Calu3 (cell line): Measurements from ENCODE around the gene SURF6. TPM values are rescaled to one million over a fixed set of nuclear protein-coding genes. Genes with fewer than 3 reads are reported as not detected.

ENCODE experiments used
- BruUV-seq: library from RNA; stranded (reverse); fragments of 400-500 nt; replicated peaks from 2 replicates; lab custom pipeline; 2021; lab: Mats Ljungman, UMichigan
- CTCF ChIA-PET: fragments of 300-600 bp; sonication (Branson Sonifier 250); formaldehyde crosslinking; loops from one replicate; lab custom pipeline; 2022; ENCODE audit warnings: antibody characterized with exemption; lab: Charles Lee
- DNase-seq: peaks from one replicate; pipeline ENCODE4 v3.0.0; 2022
- H3K27ac Mint-ChIP-seq: one replicate; pipeline ENCODE4 v1.8.0; 2022; ENCODE audit warnings: mixed read lengths; ENCODE audit not compliant: unreplicated experiment
- H3K27me3 Mint-ChIP-seq: one replicate; pipeline ENCODE4 v1.8.0; 2022; ENCODE audit warnings: mixed read lengths; ENCODE audit not compliant: unreplicated experiment
- H3K36me3 Mint-ChIP-seq: one replicate; pipeline ENCODE4 v1.8.0; 2022; ENCODE audit warnings: mild to moderate bottlenecking, moderate library complexity, mixed read lengths; ENCODE audit not compliant: insufficient read depth, unreplicated experiment
- H3K4me1 Mint-ChIP-seq: one replicate; pipeline ENCODE4 v1.8.0; 2022; ENCODE audit warnings: mild to moderate bottlenecking, low read depth, mixed read lengths; ENCODE audit not compliant: unreplicated experiment
- H3K4me3 Mint-ChIP-seq: one replicate; pipeline ENCODE4 v1.8.0; 2022; ENCODE audit warnings: mild to moderate bottlenecking, low read depth, moderate library complexity, mixed read lengths; ENCODE audit not compliant: unreplicated experiment
- H3K9me3 Mint-ChIP-seq: one replicate; pipeline ENCODE4 v1.8.0; 2022; ENCODE audit warnings: low read depth, mixed read lengths; ENCODE audit not compliant: unreplicated experiment
- CTCF ChIP-seq: fragments of 200-600 bp; IDR thresholded peaks from one replicate; pipeline ENCODE4 v1.8.0; 2022; ENCODE audit warnings: antibody characterized with exemption; ENCODE audit not compliant: unreplicated experiment
- intact Hi-C: fragments of 100-400 bp; cut with micrococcal nuclease; formaldehyde crosslinking; loops from one replicate; pipeline ENCODE4 v1.10.0; 2022; ENCODE audit not compliant: unreplicated experiment
- total RNA-seq: library from RNA; stranded (reverse); gene quantifications from 2 replicates; pipeline ENCODE4 v1.2.3, GENCODE V29; 2022

SURF6 gene
- total RNA-seq, 1 experiment from 2014 or later, result 20.4 TPM

- no peak for TF ChIP-seq CTCF
- no peak overlapping the region for H3K27ac Mint-ChIP-seq
- no peak for DNase-seq
- peaks cover 35% of the 10 kb centered on the region for H3K36me3 Mint-ChIP-seq
- peaks cover 13% of the 10 kb centered on the region for H3K4me1 Mint-ChIP-seq
- H3K27me3 Mint-ChIP-seq, result no peaks in the 10 kb centered on the region
- no peak overlapping the region for H3K4me3 Mint-ChIP-seq
- no TSS peak for BruUV-seq
- H3K9me3 Mint-ChIP-seq, result no peaks in the 10 kb centered on the region
- intact Hi-C loops, result no loop called here
- CTCF ChIA-PET, result no interaction called here
Observed at GRCh38 chr9:133370685-133371084, 34.7 kb upstream of the SURF6 start.

GRCh38 chr9:133369933-133370332, 33.9 kb upstream of the SURF6 start:
- no TSS peak for BruUV-seq
- no peaks in the 10 kb centered on the region for H3K9me3 Mint-ChIP-seq
- H3K27ac Mint-ChIP-seq, result no peak overlapping the region
- peaks cover 13% of the 10 kb centered on the region for H3K4me1 Mint-ChIP-seq
- DNase-seq, result no peak
- H3K27me3 Mint-ChIP-seq, result no peaks in the 10 kb centered on the region
- intact Hi-C loops, result no loop called here
- H3K4me3 Mint-ChIP-seq, result no peak overlapping the region
- CTCF ChIA-PET, result interaction anchor here (0.6 kb wide), 1 partner anchor 200 kb away, joined by 3 read pairs; no protein-coding TSS in a partner anchor
- no peak for TF ChIP-seq CTCF
- peaks cover 29% of the 10 kb centered on the region for H3K36me3 Mint-ChIP-seq

- BruUV-seq, result no TSS peak
- H3K27me3 Mint-ChIP-seq, result no peaks in the 10 kb centered on the region
- no peak for DNase-seq
- CTCF ChIA-PET, result interaction anchor here (0.6 kb wide), 1 partner anchor 199 kb away, joined by 3 read pairs; no protein-coding TSS in a partner anchor
- peaks cover 24% of the 10 kb centered on the region for H3K36me3 Mint-ChIP-seq
- H3K4me1 Mint-ChIP-seq, result peaks cover 13% of the 10 kb centered on the region
- TF ChIP-seq CTCF, result no peak
- no peak overlapping the region for H3K27ac Mint-ChIP-seq
- intact Hi-C loops, result no loop called here
- H3K9me3 Mint-ChIP-seq, result no peaks in the 10 kb centered on the region
- no peak overlapping the region for H3K4me3 Mint-ChIP-seq
Observed at GRCh38 chr9:133369422-133369821, 33.4 kb upstream of the SURF6 start.

GRCh38 chr9:133368249-133368881, 32.4 kb upstream of the SURF6 start:
- Mint-ChIP-seq H3K4me3 (no peak overlapping the region), H3K9me3 (no peaks in the 10 kb centered on the region), H3K27me3 (no peaks in the 10 kb centered on the region), H3K36me3 (peaks cover 25% of the 10 kb centered on the region), H3K27ac (no peak overlapping the region), H3K4me1 (peaks cover 13% of the 10 kb centered on the region)
- no TSS peak for BruUV-seq
- no peak for TF ChIP-seq CTCF
- DNase-seq, result no peak
- CTCF ChIA-PET, result no interaction called here
- intact Hi-C loops, result no loop called here
